ENCODE results near the gene KCNQ2. TPM values are rescaled to one million over a fixed set of nuclear protein-coding genes. Genes with fewer than 3 reads are reported as not detected.

KCNQ2 gene
- total RNA-seq, 1 experiment from 2014 or later = 86.5 TPM

- Histone ChIP-seq H3K27ac (ENCODE audit: low read depth, low read length) (no peak overlapping the region), H3K79me2 (ENCODE audit: insufficient read depth, low read length) (no peaks in the 10 kb centered on the region), H3K27me3 (ENCODE audit: insufficient read depth, low read length) (peaks cover 18% of the 10 kb centered on the region; the same call in 1 of the 2 replicates), H3K9ac (ENCODE audit: low read length) (no peak overlapping the region), H4K20me1 (ENCODE audit: insufficient read depth) (no peaks in the 10 kb centered on the region), H3K4me2 (ENCODE audit: low read length) (no peak overlapping the region), H2AFZ (ENCODE audit: low read depth, low read length, poor library complexity, severe bottlenecking) (no peak overlapping the region), H3K9me2 (ENCODE audit: insufficient read depth) (no peaks in the 10 kb centered on the region), H3K36me3 (ENCODE audit: control insufficient read depth in 1 of 2, insufficient read depth in 2 of 2, low read length in 2 of 2) (no peaks in the 10 kb centered on the region), H3K4me3 (replicated peaks in 1 of 2; ENCODE audit: low read depth in 1 of 2, low read length in 2 of 2) (no peak overlapping the region), H3K9me3 (ENCODE audit: control insufficient read depth in 1 of 2, insufficient read depth in 1 of 2, low read depth in 1 of 2, low read length in 2 of 2) (no peaks in the 10 kb centered on the region), H3K4me1 (ENCODE audit: control insufficient read depth in 1 of 2, insufficient read depth in 2 of 2, low read length in 2 of 2) (no peaks in the 10 kb centered on the region)
- ChIA-PET RAD21 (ENCODE audit: low non-redundant PET in 1 of 2, low total read pairs in 2 of 2, uncharacterized antibody in 2 of 2, unreplicated experiment in 2 of 2) (no interaction called here), POLR2A (no interaction called here), CTCF (interaction anchor here (1.5 kb wide), 1 partner anchor 154 kb away, joined by 7 read pairs; no protein-coding TSS in a partner anchor)
- BruUV-seq (replicated peaks) = no TSS peak
- TF ChIP-seq RAD21 (IDR thresholded peaks at IDR 0.05; ENCODE audit: low read depth) = no peak
- TF ChIP-seq EGR1 (IDR thresholded peaks at IDR 0.05; ENCODE audit: low read depth) = no peak
- TF ChIP-seq EZH2 (IDR thresholded peaks at IDR 0.05) = no peak
- TF ChIP-seq, protein P1, sequence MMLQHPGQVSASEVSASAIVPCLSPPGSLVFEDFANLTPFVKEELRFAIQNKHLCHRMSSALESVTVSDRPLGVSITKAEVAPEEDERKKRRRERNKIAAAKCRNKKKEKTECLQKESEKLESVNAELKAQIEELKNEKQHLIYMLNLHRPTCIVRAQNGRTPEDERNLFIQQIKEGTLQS (IDR thresholded peaks at IDR 0.05) = no peak
- no peak for TF ChIP-seq POLR2A (IDR thresholded peaks at IDR 0.05; ENCODE audit: borderline replicate concordance, extremely low read depth, insufficient read depth, insufficient read length)
- TF ChIP-seq FOSL1 (IDR thresholded peaks at IDR 0.05; ENCODE audit: low read depth) = no peak
- no peak for TF ChIP-seq SIN3A (IDR thresholded peaks at IDR 0.05; ENCODE audit: low read depth)
- no peak for TF ChIP-seq TCF7L2 (IDR thresholded peaks at IDR 0.05; ENCODE audit: borderline replicate concordance, extremely low read depth, insufficient read depth, insufficient read length)
- TF ChIP-seq JUND (IDR thresholded peaks at IDR 0.05) = no peak
- no peak for TF ChIP-seq POLR2AphosphoS5 (IDR thresholded peaks at IDR 0.05; ENCODE audit: low read depth, low read length)
- TF ChIP-seq, protein P2, sequence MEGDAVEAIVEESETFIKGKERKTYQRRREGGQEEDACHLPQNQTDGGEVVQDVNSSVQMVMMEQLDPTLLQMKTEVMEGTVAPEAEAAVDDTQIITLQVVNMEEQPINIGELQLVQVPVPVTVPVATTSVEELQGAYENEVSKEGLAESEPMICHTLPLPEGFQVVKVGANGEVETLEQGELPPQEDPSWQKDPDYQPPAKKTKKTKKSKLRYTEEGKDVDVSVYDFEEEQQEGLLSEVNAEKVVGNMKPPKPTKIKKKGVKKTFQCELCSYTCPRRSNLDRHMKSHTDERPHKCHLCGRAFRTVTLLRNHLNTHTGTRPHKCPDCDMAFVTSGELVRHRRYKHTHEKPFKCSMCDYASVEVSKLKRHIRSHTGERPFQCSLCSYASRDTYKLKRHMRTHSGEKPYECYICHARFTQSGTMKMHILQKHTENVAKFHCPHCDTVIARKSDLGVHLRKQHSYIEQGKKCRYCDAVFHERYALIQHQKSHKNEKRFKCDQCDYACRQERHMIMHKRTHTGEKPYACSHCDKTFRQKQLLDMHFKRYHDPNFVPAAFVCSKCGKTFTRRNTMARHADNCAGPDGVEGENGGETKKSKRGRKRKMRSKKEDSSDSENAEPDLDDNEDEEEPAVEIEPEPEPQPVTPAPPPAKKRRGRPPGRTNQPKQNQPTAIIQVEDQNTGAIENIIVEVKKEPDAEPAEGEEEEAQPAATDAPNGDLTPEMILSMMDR (IDR thresholded peaks at IDR 0.05 in 2 of 3, conservative IDR thresholded peaks at IDR 0.05 in 1 of 3; ENCODE audit: borderline replicate concordance in 1 of 3, insufficient read depth in 1 of 3, low read depth in 2 of 3, low read length in 2 of 3) = no peak
- no peak for DNase-seq (ENCODE audit: low read depth, low spot score)
- intact Hi-C loops (cut with micrococcal nuclease) = no loop called here
- no peak for ATAC-seq
Observed at GRCh38 chr20:63377256-63377941, 95.1 kb downstream of the KCNQ2 start.

Measured in HCT116 (cell line).